ENCODE data around the gene MAVS.
"Not testable (repeated sequence)": the region's sequence is repeated elsewhere in the genome, so short reads cannot be mapped to it uniquely, and the experiment has no call there.

Gene MAVS

GRCh38 chr20:3815703-3816315 is 30.8 kb upstream of the MAVS start:
- no peak for DNase-seq (ENCODE audit: low spot score)

- peak; percentile 74 for DNase-seq (ENCODE audit: low spot score)
Observed at GRCh38 chr20:3818155-3819151, 28.2 kb upstream of the MAVS start.

- DNase-seq (ENCODE audit: low spot score) = no peak
Observed at GRCh38 chr20:3819411-3820047, 27.1 kb upstream of the MAVS start.

- peak; percentile 96 for DNase-seq (ENCODE audit: low spot score)
Observed at GRCh38 chr20:3820048-3820900, 26.4 kb upstream of the MAVS start, which contains the start of gene AP5S1. TSS of gene AP5S1 (plus strand) at chr20:3820547. CDS start at chr20:3822118, 1,571 bp downstream.

- DNase-seq (ENCODE audit: low spot score) = no peak
Observed at GRCh38 chr20:3820901-3821727, 25.5 kb upstream of the MAVS start.

GRCh38 chr20:3821996-3822395 is 24.6 kb upstream of the MAVS start:
- no peak for DNase-seq (ENCODE audit: low spot score)

GRCh38 chr20:3823881-3824280 is 22.8 kb upstream of the MAVS start:
- DNase-seq (ENCODE audit: low spot score) = no peak

GRCh38 chr20:3825526-3825925 is 21.1 kb upstream of the MAVS start:
- no peak for DNase-seq (ENCODE audit: low spot score)

GRCh38 chr20:3826420-3826819 is 20.2 kb upstream of the MAVS start:
- peak; percentile 1 for DNase-seq (ENCODE audit: low spot score)

GRCh38 chr20:3828798-3829197 is 17.8 kb upstream of the MAVS start:
- no peak for DNase-seq (ENCODE audit: low spot score)

- DNase-seq (ENCODE audit: low spot score) = not testable (repeated sequence)
Observed at GRCh38 chr20:3829891-3830290, 16.7 kb upstream of the MAVS start.

- DNase-seq (ENCODE audit: low spot score) = no peak
Observed at GRCh38 chr20:3836132-3836531, 10.5 kb upstream of the MAVS start.

- DNase-seq (ENCODE audit: low spot score) = no peak
Observed at GRCh38 chr20:3839328-3839727, 7.3 kb upstream of the MAVS start.

GRCh38 chr20:3840201-3840600 is 6.4 kb upstream of the MAVS start:
- not testable (repeated sequence) for DNase-seq (ENCODE audit: low spot score)

GRCh38 chr20:3842348-3842930 is 4.2 kb upstream of the MAVS start:
- DNase-seq (ENCODE audit: low spot score) = no peak

- no peak for DNase-seq (ENCODE audit: low spot score)
Observed at GRCh38 chr20:3843490-3843889, 3.1 kb upstream of the MAVS start.

- DNase-seq (ENCODE audit: low spot score) = not testable (repeated sequence)
Observed at GRCh38 chr20:3843990-3844619, 2.5 kb upstream of the MAVS start.

- no peak for DNase-seq (ENCODE audit: low spot score)
Observed at GRCh38 chr20:3846378-3846739, 275 bp upstream of the MAVS start.

- peak; percentile 25 for DNase-seq (ENCODE audit: low spot score)
Observed at GRCh38 chr20:3847429-3847940, 851 bp downstream of the MAVS start.

- DNase-seq (ENCODE audit: low spot score) = no peak
Observed at GRCh38 chr20:3848565-3848964, 1.9 kb downstream of the MAVS start.
